Neuron (in vitro differentiated cells): Measurements from ENCODE around the gene KLHL30.
"Not testable (repeated sequence)": the region's sequence is repeated elsewhere in the genome, so short reads cannot be mapped to it uniquely, and the experiment has no call there.

ENCODE experiments used
- H2AFZ ChIP-seq: one replicate; pipeline ENCODE4 v1.6.1; 2013; ENCODE audit warnings: low read depth, mild to moderate bottlenecking, inconsistent platforms, low read length, moderate library complexity
- H3K27me3 ChIP-seq: one replicate; pipeline ENCODE4 v1.6.1; 2013; ENCODE audit warnings: low read length; ENCODE audit not compliant: insufficient read depth
- H3K36me3 ChIP-seq: one replicate; pipeline ENCODE4 v1.6.1; 2013; ENCODE audit warnings: low read length; ENCODE audit not compliant: insufficient read depth
- H3K4me1 ChIP-seq: one replicate; pipeline ENCODE4 v1.6.1; 2013; ENCODE audit warnings: low read length; ENCODE audit not compliant: insufficient read depth
- H3K4me3 ChIP-seq: 2 replicates; pipeline ENCODE4 v1.5.1; 2013; ENCODE audit warnings: mild to moderate bottlenecking, low read length, moderate library complexity
- H3K9me3 ChIP-seq: one replicate; pipeline ENCODE4 v1.6.1; 2013; ENCODE audit warnings: low read length

Gene KLHL30

DNA sequence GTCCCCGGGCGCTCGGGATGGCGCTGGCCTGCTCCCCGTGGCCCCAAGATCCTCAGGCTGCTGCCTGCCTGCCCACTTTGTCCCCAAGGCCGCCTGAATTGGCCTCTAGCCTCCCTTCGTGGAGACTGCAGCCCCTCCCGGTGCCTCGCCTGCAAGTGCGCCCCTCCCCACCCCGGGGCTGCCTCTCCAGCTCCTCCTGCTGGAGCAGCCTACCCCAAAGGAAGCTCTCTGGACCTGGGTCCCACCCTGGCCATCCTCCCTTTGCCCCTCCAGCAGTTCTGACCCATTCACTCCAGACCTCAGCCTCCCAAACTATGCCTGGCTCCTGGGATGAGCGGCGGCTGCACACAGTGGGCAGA, 32.1 kb upstream of the KLHL30 start:
- no peak overlapping the region for H3K4me3 ChIP-seq
- no peak overlapping the region for H2AFZ ChIP-seq
- no peaks in the 10 kb centered on the region for H3K9me3 ChIP-seq
- peaks cover 16% of the 10 kb centered on the region for H3K4me1 ChIP-seq
- H3K36me3 ChIP-seq: no peaks in the 10 kb centered on the region
- H3K27me3 ChIP-seq: no peaks in the 10 kb centered on the region

DNA sequence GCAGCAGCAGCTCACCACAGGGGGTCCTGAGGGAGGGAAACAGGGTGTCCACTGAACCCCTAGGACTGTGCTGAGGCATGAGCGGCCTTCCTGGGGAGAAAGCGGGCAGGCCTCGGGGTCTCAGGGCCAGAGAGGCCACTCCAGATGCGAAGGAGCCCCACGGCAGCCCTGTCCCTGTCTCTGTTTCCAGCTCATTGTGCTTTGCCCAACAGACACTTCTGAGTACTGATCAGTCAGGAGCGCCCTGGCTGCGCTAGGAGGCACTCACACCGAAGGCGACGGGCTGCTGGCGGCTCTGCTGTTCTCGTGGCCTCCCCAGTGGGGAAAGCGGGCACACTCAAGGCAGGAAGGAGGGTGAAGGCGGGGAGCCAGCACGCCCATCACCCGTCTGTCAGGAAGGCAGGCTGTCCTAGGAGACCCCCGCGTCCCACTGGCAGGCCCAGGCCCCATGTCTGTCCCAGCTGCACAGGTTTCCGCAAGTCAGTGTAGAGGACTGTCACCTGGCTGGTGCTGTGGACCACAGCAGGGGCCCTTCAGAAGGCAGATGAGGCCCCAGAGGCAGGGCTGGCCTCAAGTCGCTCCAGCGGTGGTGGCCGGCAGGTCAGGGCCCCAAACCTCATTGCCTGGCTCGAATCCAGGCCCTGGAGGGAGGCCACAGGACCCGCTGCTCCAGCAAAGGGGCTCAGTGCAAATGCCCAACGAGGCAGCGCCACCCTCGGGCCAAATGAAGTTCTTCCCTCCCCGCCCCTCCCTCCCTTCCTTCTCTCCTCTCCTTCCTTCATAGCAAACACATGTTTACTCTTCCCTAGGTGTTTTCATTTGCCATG, 31.6 kb upstream of the KLHL30 start:
- no peak overlapping the region for H2AFZ ChIP-seq
- no peaks in the 10 kb centered on the region for H3K9me3 ChIP-seq
- H3K27me3 ChIP-seq: no peaks in the 10 kb centered on the region
- H3K36me3 ChIP-seq: no peaks in the 10 kb centered on the region
- no peak overlapping the region for H3K4me3 ChIP-seq
- peaks cover 16% of the 10 kb centered on the region for H3K4me1 ChIP-seq

DNA sequence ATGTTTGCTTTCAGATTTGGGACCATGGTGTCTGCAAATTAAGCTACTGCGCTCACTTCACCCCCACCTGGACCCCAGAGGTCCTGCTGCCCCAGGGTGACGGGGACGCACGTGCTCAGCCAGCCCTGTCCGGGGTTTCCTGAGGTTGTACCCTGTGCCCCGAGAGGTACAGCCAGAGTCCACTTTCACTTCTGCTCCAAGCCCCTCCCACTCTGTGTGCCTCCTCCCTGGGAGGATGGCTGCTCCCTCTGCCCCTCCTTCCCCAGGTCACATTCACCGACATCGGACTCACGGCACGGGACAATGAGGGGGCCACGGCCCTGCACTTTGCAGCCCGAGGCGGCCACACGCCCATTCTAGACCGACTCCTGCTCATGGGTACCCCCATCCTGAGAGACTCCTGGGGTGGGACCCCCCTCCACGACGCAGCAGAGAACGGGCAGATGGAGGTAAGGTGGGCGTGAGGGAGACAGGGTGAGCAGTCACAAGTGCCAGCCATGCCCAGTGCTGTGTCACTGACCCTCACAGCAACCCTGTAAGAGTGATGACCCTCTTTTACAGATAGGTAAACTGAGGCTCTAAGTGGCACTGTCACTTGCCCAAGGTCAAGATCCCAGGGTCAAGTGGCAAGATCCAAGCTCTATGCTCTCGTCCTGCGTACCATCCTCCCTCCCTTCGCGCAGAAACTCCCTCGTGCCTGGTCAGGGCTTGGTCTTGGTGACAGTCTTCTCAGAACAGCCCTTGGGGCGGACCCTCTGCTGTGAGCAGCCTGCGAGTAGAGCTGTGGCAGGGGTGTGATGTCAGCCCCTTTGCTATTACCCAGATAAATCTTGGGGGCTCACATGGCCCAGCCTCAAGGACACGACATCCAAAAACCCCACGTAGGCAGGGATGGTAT, 30.7 kb upstream of the KLHL30 start:
- Histone ChIP-seq H2AFZ (no peak overlapping the region), H3K4me3 (no peak overlapping the region), H3K4me1 (peaks cover 16% of the 10 kb centered on the region), H3K27me3 (no peaks in the 10 kb centered on the region), H3K9me3 (no peaks in the 10 kb centered on the region), H3K36me3 (no peaks in the 10 kb centered on the region)

DNA sequence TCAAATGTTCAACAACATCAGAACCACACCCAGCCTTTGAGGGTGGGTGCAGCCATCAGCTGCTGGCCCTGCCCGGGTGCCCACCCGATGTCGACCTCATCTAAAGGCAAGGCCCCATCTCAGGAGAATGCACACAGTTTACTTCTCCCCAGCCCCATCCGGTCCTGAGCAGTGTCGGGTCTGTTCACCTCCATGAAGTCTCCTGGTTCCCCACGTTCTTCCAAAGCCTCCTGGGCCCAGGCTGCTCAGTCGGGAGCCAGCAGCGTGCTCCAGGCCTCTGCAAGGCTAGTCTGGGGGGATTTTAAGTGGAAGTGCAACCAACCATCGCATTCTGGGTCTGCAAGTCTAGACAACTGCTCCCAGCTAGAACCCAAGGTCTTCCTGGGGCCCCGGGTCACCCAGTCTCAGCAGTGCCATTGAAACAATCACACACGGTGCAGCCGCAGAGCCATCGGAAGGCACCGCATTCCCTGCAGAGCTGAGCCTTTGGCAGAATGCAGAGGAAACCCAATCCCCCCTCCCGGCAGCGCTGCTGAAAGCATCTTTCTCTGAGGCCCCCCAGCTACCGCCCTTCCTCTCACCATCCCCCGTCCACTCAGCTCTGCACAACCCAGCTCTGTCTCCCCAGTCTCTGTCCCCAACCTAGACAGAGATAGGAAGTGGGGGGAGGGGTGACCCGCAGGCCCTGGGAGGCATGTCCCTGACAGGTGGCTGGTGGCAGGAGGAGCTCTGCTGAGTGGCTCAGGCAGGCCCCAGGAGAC, 29.9 kb upstream of the KLHL30 start:
- peaks cover 16% of the 10 kb centered on the region for H3K4me1 ChIP-seq
- no peak overlapping the region for H3K4me3 ChIP-seq
- H3K36me3 ChIP-seq: no peaks in the 10 kb centered on the region
- H3K27me3 ChIP-seq: no peaks in the 10 kb centered on the region
- H3K9me3 ChIP-seq: no peaks in the 10 kb centered on the region
- H2AFZ ChIP-seq: peak overlapping the region; percentile 17

DNA sequence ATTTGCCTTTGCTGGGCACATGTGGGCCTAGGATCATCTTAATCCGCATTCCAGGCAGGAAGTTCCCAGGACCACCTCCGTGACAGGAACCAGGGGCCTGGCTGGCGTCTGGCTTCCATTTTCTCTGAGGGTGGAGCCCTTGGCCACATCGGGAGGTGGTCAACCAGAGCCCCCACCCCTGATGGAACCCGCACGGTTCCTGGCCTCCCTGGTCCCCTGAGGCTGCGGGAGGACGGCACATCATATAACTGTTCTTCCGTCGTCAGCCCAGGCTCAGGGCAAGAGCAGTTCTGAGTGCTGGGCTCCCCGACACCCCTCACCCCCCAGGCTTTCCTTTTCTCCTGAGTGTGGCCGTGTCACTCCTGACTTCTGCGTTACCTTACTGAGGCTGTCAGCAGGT, 24.9 kb upstream of the KLHL30 start:
- Histone ChIP-seq H3K36me3 (no peaks in the 10 kb centered on the region), H3K4me3 (no peak overlapping the region), H3K4me1 (peaks cover 7% of the 10 kb centered on the region), H3K9me3 (no peaks in the 10 kb centered on the region), H2AFZ (no peak overlapping the region), H3K27me3 (peaks cover 3% of the 10 kb centered on the region)

DNA sequence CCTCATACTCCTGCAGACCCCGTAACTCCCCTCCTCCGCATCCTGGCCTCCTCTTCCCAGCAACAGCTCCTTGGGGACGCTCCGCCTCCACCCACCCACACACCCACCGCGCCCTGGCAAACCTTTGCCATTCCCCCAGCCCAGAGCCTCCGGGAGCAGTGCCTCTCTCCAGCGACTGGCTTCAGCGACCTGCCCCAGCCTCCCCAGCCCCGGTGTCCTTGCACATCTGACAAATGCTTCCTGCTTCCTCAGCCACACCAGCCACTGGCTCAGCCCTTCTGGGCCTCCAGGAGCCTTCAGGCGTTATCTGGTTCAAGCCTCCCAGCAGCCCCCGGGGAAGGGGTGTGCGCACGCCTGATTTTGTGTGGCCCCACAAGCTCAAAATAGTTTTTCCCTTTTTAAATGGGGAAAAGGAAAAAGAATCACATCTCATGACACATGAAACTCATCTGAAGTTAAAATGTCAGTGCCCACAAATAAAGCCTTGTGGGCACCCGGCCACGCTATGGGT, 24.1 kb upstream of the KLHL30 start:
- no peak overlapping the region for H2AFZ ChIP-seq
- H3K27me3 ChIP-seq: peaks cover 3% of the 10 kb centered on the region
- H3K9me3 ChIP-seq: no peaks in the 10 kb centered on the region
- H3K4me3 ChIP-seq: no peak overlapping the region
- H3K36me3 ChIP-seq: no peaks in the 10 kb centered on the region
- no peaks in the 10 kb centered on the region for H3K4me1 ChIP-seq

DNA sequence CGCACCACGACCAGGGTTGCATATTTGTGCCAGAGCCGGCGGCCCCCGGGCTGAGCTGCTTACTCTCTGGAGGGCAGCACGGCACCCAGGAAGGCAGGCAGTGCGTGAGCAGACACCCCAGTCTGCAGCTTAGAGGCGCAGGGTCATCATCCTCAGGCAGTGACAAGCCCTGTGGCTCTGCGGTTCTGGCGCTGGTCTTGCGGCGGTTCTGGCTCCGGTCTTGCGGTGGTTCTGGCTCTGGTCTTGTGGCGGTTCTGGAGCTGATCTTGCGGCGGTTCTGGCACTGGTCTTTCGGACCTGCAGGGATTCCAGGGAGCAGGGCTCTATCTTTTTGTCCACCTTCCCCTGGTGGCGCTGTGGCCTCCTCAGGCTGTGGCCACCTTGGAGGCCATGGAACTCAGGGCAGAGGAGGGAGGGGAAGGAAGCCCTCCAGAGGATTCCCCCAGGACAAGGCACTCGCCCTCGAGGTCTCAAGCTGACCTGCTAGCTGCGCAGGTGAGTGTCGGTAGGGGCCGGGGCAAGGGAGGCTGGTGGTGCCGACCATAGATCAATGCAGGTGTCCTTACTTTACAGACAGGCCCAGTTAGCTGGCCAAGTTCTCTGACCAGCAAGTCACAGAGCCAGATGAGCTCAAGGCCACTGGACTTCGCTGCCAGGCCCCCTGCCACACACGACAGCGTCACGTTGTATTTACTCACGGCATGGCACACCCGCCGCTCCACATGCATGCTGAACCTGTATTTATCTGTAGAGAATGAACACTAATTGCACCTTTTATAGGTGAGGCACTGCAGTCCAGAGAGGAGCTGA, 23.4 kb upstream of the KLHL30 start:
- H3K36me3 ChIP-seq: no peaks in the 10 kb centered on the region
- no peak overlapping the region for H3K4me3 ChIP-seq
- H2AFZ ChIP-seq: no peak overlapping the region
- H3K9me3 ChIP-seq: no peaks in the 10 kb centered on the region
- no peaks in the 10 kb centered on the region for H3K4me1 ChIP-seq
- peaks cover 7% of the 10 kb centered on the region for H3K27me3 ChIP-seq

DNA sequence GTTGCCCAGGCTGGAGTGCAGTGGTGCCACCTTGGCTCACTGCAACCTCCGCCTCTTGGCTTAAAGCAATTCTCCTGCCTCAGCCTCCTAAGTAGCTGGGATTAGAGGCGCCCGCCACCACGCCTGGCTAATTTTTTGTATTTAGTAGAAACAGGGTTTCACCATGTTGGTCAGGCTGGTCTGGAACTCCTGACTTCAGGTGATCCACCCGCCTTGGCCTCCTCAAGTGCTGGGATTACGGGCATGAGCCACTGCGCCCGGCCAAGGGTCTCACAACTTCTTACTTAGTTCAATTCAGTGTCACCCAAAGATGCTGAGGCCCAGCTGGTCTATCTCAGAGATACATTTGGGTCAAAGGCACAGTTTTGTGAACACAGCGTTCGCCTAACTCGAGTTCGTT, 22.8 kb upstream of the KLHL30 start:
- not testable (repeated sequence) for H3K4me1 ChIP-seq, H3K36me3 ChIP-seq, H3K4me3 ChIP-seq, H2AFZ ChIP-seq, H3K9me3 ChIP-seq, H3K27me3 ChIP-seq

DNA sequence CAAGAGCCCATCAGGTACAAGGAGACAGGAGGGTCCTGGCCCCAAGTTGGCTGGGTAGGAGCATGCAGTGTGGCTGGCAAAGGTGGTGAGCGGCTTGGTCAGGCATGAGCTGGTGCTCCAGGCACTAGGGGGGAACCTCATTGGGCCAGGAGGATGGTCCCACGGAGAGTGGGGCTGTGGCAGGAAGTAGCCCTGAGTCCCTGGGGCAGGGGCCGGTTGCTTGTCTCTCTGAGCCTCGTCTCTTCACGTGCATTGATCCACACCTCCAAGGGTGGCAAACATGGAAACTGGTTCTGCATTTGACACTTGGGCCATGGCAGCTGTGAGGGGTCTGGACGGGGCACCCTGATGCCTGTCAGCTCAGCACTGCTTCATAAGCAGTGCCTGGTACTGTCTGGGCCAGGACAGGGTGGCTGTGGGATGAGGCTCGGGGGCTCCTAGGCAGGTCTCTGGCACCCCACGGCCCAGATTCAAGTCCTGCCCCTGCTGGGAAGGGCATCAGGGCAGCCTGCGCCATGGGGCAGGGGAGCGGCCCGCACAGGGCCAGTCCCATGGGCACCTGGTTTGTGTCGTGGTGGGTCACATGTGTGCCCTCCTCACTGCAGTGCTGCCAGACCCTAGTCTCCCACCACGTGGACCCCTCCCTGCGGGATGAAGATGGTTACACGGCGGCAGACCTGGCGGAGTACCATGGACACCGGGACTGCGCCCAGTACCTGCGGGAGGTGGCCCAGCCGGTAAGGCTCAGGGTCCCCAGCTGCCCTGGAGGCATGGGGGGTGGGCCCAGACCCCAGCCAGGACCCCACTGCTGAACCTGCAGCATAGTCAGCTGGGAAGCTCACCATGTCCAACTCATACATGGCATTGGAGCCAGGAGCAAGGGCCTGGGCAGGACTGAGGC, 21.9 kb upstream of the KLHL30 start:
- Histone ChIP-seq H2AFZ (no peak overlapping the region), H3K9me3 (no peaks in the 10 kb centered on the region), H3K4me1 (peaks cover 6% of the 10 kb centered on the region), H3K4me3 (no peak overlapping the region), H3K27me3 (peaks cover 8% of the 10 kb centered on the region), H3K36me3 (no peaks in the 10 kb centered on the region)

DNA sequence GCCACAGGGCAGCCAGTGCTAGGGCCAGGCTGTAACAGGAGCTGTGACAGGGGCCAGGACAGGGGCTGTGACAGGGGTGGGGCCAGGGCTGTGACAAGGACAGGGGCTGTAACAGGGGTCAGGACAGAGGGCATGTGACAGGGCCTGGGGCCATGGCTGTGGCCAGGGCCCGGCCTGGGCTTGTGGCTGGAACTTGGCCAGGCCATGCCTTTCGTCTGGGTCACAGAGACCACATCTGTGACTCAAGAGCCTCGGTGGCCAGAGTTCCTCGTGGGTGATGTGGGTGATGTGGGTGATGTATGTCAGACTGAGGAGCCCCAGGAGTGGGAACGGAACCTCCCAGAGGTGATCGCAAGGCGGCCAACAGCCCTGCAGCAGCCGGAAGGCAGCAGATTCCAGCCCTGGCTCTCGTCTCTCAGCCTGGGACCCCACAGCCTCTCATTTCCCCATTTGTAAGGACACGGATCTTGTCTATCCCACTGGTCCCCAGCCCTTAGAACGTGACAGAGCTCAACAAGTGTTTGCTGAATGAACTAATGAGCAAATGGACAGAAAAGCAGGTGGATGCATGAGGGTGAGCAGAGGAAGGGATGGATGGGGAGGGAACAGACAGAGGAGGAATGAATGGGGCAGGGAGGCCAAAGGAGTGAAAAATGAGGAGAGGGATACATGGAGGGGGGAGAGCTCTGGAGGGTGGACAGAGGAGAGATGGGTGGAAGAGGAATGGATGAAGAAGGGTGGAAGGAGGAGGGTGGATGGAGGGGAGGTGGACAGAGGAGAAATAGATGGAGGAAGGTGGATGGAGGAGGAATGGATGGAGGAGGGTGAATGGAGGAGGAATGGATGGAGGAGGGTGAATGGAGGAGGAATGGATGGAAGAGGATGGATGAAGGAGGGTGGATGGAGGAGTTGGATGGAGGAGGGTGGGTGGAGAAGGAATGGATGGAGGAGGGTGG, 21.0 kb upstream of the KLHL30 start:
- Histone ChIP-seq H2AFZ (no peak overlapping the region), H3K9me3 (no peaks in the 10 kb centered on the region), H3K4me3 (no peak overlapping the region), H3K4me1 (peaks cover 6% of the 10 kb centered on the region), H3K36me3 (no peaks in the 10 kb centered on the region), H3K27me3 (peaks cover 8% of the 10 kb centered on the region)
